ENCODE results near the gene VPS52. TPM values are rescaled to one million over a fixed set of nuclear protein-coding genes. Genes with fewer than 3 reads are reported as not detected.
A peak's percentile ranks its signal among the peaks of the same experiment; 100 is the strongest.

VPS52 gene
- total and polyA plus RNA-seq, 9 of the 15 experiments (the other 6 are each of a cell fraction or from before 2014, with no cell fraction given) = 24.4 to 103 (median 40.2) TPM

DNA sequence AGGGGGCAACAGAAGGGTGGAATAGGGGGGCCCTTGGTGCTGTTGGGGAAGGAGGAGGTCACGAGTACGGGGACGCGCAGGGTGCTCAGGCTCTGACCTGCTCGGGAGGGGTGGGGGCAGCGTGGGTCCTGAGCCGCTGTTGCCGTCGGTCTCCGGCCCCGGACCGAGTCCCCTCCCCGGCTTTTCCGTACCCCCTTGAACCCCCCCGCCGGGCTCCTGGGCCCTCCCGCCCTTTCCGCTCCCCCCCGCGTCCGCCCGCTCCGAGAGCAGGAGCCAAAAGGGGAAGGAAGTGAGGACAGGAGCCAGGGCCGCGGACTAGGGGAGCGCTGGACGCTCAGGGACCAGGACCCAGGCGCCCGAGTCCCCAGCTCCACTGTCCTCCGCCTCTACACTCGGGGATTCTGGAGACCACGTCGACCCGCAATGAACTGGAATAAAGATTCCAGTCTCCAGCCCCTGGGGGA, 27.1 kb upstream of the VPS52 start, which contains the start of gene RGL2 (continued):
- TF ChIP-seq ZNF699 (CRISPR knock-in tag; IDR thresholded peaks at IDR 0.05; ENCODE audit: insufficient replicate concordance) (no peak), CHD1 (IDR thresholded peaks at IDR 0.05; ENCODE audit: low read length) (no peak), ZC3H4 (CRISPR knock-in tag; IDR thresholded peaks at IDR 0.05; ENCODE audit: borderline replicate concordance) (peak; percentile 73; the same call in 1 of the 2 replicates), NONO (IDR thresholded peaks at IDR 0.05; ENCODE audit: low read depth in 2 of 2, low read length in 1 of 2) (no peak), ASH1L (IDR thresholded peaks at IDR 0.05; ENCODE audit: borderline replicate concordance, low read depth, partially characterized antibody) (no peak), ADNP (tag; IDR thresholded peaks at IDR 0.05) (no peak), ZNF76 (CRISPR knock-in tag; IDR thresholded peaks at IDR 0.05; ENCODE audit: borderline replicate concordance) (no peak), ZNF644 (tag; IDR thresholded peaks at IDR 0.05; ENCODE audit: low read depth) (no peak), BRF1 (IDR thresholded peaks at IDR 0.05; ENCODE audit: borderline replicate concordance, extremely low read depth, insufficient read length) (no peak), ETV6 (IDR thresholded peaks at IDR 0.05; ENCODE audit: borderline replicate concordance in 1 of 2, low read depth in 2 of 2, low read length in 1 of 2) (peak in 1 of 2 experiments; percentile 9; a peak in 1 of 4 replicates), ETV6 (CRISPR knock-in tag; IDR thresholded peaks at IDR 0.05; ENCODE audit: borderline replicate concordance) (no peak), PHB2 (IDR thresholded peaks at IDR 0.05; ENCODE audit: low read depth) (no peak), ZKSCAN3 (CRISPR knock-in tag; IDR thresholded peaks at IDR 0.05) (no peak), CREM (IDR thresholded peaks at IDR 0.05; ENCODE audit: low read depth) (peak; percentile 13; the same call in 1 of the 2 replicates), CREB1 (IDR thresholded peaks at IDR 0.05) (no peak), CREB1 (CRISPR knock-in tag; IDR thresholded peaks at IDR 0.05) (no peak)
- TF ChIP-seq, protein P1, sequence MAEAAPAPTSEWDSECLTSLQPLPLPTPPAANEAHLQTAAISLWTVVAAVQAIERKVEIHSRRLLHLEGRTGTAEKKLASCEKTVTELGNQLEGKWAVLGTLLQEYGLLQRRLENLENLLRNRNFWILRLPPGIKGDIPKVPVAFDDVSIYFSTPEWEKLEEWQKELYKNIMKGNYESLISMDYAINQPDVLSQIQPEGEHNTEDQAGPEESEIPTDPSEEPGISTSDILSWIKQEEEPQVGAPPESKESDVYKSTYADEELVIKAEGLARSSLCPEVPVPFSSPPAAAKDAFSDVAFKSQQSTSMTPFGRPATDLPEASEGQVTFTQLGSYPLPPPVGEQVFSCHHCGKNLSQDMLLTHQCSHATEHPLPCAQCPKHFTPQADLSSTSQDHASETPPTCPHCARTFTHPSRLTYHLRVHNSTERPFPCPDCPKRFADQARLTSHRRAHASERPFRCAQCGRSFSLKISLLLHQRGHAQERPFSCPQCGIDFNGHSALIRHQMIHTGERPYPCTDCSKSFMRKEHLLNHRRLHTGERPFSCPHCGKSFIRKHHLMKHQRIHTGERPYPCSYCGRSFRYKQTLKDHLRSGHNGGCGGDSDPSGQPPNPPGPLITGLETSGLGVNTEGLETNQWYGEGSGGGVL (CRISPR knock-in tag; IDR thresholded peaks at IDR 0.05) = no peak
- TF ChIP-seq, protein P2, sequence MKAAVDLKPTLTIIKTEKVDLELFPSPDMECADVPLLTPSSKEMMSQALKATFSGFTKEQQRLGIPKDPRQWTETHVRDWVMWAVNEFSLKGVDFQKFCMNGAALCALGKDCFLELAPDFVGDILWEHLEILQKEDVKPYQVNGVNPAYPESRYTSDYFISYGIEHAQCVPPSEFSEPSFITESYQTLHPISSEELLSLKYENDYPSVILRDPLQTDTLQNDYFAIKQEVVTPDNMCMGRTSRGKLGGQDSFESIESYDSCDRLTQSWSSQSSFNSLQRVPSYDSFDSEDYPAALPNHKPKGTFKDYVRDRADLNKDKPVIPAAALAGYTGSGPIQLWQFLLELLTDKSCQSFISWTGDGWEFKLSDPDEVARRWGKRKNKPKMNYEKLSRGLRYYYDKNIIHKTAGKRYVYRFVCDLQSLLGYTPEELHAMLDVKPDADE (conservative IDR thresholded peaks at IDR 0.05; ENCODE audit: control insufficient read depth, low read depth, low read length) = peak; percentile 72; the same call in 1 of the 2 replicates
- TF ChIP-seq, protein P3, sequence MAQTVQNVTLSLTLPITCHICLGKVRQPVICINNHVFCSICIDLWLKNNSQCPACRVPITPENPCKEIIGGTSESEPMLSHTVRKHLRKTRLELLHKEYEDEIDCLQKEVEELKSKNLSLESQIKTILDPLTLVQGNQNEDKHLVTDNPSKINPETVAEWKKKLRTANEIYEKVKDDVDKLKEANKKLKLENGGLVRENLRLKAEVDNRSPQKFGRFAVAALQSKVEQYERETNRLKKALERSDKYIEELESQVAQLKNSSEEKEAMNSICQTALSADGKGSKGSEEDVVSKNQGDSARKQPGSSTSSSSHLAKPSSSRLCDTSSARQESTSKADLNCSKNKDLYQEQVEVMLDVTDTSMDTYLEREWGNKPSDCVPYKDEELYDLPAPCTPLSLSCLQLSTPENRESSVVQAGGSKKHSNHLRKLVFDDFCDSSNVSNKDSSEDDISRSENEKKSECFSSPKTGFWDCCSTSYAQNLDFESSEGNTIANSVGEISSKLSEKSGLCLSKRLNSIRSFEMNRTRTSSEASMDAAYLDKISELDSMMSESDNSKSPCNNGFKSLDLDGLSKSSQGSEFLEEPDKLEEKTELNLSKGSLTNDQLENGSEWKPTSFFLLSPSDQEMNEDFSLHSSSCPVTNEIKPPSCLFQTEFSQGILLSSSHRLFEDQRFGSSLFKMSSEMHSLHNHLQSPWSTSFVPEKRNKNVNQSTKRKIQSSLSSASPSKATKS (CRISPR knock-in tag; IDR thresholded peaks at IDR 0.05) = no peak
- TF ChIP-seq, protein P4, sequence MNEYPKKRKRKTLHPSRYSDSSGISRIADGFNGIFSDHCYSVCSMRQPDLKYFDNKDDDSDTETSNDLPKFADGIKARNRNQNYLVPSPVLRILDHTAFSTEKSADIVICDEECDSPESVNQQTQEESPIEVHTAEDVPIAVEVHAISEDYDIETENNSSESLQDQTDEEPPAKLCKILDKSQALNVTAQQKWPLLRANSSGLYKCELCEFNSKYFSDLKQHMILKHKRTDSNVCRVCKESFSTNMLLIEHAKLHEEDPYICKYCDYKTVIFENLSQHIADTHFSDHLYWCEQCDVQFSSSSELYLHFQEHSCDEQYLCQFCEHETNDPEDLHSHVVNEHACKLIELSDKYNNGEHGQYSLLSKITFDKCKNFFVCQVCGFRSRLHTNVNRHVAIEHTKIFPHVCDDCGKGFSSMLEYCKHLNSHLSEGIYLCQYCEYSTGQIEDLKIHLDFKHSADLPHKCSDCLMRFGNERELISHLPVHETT (CRISPR knock-in tag; conservative IDR thresholded peaks at IDR 0.05 in 1 of 2, IDR thresholded peaks at IDR 0.05 in 1 of 2) = 0 out of 4 replicates have a peak, but pooled peaks of 1 of the 2 experiments have one; percentile 66
